Lower leg skin (tissue), 3 donors: ENCODE data around the gene GCC1.

ENCODE experiments used
- POLR2A ChIP-seq, 2 donors: fragments of 450-650 bp; IDR thresholded peaks; one replicate each; pipeline ENCODE4 v1.6.1; 2016 to 2017; ENCODE audit warnings: antibody characterized with exemption in 2 of 2, mild to moderate bottlenecking in 1 of 2, moderate library complexity in 1 of 2
- TF ChIP-seq, protein P1 (sequence below), 3 donors: fragments of 450-650 bp; IDR thresholded peaks; one replicate each; pipeline ENCODE4 v1.5.1; 2016; ENCODE audit warnings: antibody characterized with exemption in 3 of 3, mild to moderate bottlenecking in 3 of 3, moderate library complexity in 2 of 3

DNA sequence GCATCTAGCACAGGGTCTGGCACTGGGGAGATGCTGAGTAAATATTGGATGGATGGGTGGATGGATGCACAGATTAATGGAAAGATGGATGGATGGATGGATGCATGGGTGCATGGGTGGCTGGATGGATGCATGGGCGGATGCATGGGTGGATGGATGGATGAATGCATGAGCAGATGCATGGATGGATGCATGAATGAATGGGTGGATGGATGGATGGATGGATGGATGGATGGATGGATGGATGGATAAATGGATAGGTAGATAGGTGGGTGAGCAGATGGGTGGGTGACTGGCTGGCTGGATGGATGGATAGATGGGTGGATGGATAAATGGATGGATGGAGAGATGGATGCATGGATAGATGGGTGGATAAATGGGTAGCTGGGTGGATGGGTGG lies 26.9 kb upstream of the GCC1 start:
- TF ChIP-seq, protein P1, sequence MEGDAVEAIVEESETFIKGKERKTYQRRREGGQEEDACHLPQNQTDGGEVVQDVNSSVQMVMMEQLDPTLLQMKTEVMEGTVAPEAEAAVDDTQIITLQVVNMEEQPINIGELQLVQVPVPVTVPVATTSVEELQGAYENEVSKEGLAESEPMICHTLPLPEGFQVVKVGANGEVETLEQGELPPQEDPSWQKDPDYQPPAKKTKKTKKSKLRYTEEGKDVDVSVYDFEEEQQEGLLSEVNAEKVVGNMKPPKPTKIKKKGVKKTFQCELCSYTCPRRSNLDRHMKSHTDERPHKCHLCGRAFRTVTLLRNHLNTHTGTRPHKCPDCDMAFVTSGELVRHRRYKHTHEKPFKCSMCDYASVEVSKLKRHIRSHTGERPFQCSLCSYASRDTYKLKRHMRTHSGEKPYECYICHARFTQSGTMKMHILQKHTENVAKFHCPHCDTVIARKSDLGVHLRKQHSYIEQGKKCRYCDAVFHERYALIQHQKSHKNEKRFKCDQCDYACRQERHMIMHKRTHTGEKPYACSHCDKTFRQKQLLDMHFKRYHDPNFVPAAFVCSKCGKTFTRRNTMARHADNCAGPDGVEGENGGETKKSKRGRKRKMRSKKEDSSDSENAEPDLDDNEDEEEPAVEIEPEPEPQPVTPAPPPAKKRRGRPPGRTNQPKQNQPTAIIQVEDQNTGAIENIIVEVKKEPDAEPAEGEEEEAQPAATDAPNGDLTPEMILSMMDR (IDR thresholded peaks at IDR 0.05), result no peak
- no peak for TF ChIP-seq POLR2A (IDR thresholded peaks at IDR 0.05)
